T47D (cell line): Measurements from ENCODE around the gene RIPOR2.

Source experiments
- DNase-seq, 2 experiments: peaks; one replicate each; pipeline versions ENCODE4 v3.0.0 to v3.0.0-alpha.2; 2011 to 2012; ENCODE audit warnings: low read depth in 1 of 2, low spot score in 1 of 2
- JUND ChIP-seq: IDR thresholded peaks from 2 replicates; pipeline ENCODE4 v1.6.1; 2012; ENCODE audit warnings: low read depth
- in situ Hi-C: cut with HindIII; loops from 2 replicates; pipeline ENCODE4 v1.10.0; 2016; ENCODE audit warnings: low sequenced_read_pairs, low pct_unique_long_range_greater_than_20kb

Gene RIPOR2

DNA sequence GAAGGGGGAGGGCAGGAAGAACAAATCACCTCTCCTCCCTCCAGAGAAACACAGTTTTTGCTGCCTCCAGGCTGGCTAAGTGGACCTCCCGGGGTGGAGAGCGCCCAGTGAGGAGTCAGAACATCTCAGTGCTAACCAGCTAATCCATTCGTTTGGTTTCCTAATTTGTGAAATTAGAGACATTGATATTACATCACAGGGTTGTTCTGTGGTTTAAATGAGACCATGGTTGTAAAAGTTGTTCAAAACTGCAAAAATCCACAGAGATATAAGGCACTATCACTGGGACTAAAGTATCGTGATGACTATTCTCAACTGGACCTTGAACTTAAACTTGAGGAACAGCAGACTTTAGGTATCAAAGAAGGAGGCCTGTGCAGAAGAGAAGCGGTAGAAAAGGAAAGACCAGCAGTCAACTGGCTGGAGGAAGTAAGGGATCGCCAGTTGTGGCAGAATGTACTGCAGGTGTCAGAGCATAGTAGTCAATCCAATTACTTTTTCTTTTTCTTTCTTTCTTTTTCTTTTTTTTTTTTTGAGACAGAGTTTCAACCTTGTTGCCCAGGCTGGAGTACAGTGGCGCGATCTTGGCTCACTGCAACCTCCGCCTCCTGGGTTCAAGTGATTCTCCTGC lies 33.9 kb downstream of the RIPOR2 start:
- no peak for DNase-seq
- TF ChIP-seq JUND = no peak
- in situ Hi-C loops = no loop called here

- in situ Hi-C loops = no loop called here
- no peak for TF ChIP-seq JUND
- DNase-seq = no peak
These were observed 34.7 kb downstream of the RIPOR2 start for GRCh38 chr6:24900917-24901697.

DNA sequence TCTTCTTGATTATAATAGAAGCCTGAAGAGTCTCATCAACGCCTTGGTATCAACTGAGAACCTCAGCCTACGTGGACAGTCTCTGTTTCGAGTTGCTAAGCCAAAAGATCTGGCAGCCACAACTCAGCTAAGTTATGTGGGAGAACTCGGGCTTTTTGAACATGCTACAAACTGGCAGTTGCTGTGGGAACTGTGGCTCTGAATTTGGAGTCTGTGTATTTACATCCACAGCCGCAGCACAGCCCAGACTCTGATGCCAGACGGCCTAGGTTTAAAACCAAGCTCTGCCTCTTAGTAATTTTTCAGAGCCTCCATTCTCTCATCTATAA lies 35.8 kb downstream of the RIPOR2 start:
- TF ChIP-seq JUND = no peak
- no peak for DNase-seq
- in situ Hi-C loops = no loop called here

DNA sequence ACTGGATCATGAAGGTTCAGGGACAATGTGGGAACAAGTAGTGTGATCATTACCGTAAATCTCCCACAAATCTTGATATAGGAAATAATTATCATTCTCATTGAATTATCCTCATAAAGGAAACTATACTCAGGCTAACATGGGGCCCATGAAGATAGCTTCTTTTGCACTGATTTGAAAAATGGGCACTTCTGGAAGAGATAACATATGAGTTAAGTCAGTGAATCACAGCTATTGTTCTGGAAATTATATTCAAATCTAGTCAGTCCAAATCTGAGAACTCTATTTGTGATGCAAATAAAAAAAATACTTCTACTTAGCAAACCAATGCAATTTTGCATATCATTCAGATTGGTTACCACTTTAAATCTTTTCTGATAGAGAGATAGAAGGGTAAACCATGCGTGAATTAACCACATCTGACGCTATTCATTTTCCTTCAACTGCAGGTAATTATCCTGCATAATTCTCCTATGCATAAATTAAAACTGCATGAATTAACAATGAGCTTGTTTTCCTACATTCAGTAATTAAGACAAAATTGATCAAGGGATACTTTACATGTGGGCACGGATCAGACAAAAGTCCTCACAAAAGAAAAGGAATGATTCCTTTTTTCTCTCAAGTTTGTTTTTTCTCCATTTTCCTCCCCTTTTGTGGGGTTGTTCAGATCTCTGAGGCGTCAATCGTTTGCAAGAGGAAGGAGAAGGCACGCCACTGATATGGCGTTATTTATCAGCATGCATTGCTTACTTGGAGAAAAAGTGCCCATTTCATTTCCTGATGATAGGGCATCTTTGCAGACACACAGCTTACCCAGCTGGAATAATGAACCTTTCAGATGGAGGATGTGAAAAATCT lies 36.4 kb downstream of the RIPOR2 start:
- no peak for TF ChIP-seq JUND
- DNase-seq = no peak
- in situ Hi-C loops = no loop called here

GRCh38 chr6:24898676-24899075 lies 37.1 kb downstream of the RIPOR2 start:
- TF ChIP-seq JUND = no peak
- in situ Hi-C loops = no loop called here
- DNase-seq = no peak

- in situ Hi-C loops = no loop called here
- no peak for TF ChIP-seq JUND
- no peak for DNase-seq
These were observed 38.6 kb downstream of the RIPOR2 start for GRCh38 chr6:24897186-24897585.

DNA sequence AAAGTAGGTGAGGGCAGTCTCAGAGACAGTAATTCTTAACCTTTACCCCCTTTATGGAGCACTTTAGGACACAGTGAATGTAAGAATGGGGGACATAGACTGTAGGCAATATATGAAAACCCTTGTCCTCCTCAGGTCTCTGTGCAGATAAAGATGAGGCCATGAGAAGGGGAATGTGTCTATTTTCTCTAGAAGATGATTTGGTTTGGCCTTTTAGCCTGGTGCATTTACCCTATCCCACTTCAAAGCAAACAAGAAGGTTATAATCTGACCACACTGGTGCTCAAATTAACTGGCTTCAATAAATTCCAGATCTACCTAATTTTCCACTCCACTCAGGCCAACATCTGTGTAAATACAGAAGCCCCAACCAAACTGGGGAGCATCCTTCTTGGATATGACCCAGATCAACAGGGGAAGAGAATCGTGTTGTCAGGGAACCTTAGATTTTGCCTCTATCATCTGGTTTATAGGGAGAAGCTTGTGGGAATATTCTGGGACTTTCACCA lies 42.4 kb downstream of the RIPOR2 start:
- no peak for DNase-seq
- in situ Hi-C loops = no loop called here
- TF ChIP-seq JUND = no peak

DNA sequence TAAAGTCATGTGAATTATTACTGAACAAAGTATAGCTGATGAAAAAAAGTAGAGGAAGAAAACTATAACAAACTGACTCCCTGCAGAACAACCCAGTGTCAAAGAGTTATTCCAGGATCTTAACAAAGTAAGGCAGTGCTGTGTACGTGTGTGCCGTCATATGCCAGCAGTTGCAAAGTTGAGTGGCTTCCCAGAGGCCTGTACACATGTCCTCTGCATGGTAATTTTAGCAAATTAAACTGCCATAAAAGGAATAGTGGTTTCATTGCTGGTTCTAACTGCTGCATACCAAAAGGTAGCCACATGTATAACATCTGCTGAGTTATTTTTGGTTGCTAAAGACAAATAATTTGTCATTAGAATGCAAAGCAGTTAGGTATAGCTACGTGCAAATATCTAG lies 44.8 kb downstream of the RIPOR2 start:
- in situ Hi-C loops = no loop called here
- no peak for DNase-seq
- TF ChIP-seq JUND = no peak

DNA sequence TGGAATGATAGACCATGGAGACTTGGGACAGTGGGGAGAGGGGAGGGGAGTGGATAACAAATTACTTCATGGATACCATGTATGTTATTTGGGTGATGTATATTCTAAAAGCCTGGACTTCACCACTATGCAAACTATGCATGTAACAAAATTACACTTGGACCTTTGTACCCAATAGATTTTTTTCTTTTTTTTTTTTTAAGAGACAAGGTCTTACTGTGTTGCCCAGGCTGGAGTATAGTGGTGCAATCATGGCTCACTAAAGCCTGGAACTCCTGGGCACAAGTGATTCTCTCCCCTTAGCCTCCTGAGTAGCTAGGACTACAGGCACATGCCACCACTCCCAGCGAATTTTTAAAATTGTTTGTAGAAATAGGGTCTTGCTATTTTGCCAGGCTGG lies 45.3 kb downstream of the RIPOR2 start:
- no peak for TF ChIP-seq JUND
- no peak for DNase-seq
- in situ Hi-C loops = no loop called here

DNA sequence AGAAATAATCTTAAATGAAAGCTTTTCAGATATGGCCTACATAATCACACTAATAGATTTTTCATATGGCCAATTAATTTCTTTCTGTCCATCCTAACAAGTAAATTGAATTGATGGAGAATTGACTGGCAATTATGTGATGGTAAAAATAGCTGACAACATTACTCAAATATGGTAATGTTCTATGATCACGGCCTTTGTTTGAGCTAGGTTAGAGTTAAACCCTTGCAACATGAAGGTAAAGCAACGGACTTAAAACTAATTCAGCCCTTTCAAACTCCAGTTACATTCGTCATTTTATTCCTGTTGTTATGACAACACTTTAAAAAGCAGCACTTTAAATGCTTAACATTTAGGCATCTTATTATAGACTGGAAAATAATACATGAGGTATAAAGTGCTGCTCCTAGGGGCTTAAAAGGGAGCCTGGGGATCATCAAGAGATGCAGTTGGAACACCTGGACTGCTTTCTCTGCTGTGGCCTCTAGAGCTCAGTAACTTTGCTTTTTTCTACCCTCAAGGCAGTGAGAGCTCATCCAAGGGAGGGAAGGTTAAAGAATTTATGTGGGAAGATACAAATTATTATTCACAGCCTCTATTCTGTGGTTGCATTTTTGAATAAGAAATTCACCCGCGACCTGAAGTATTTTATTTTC lies 46.9 kb downstream of the RIPOR2 start:
- no peak for DNase-seq
- in situ Hi-C loops = no loop called here
- TF ChIP-seq JUND = no peak

DNA sequence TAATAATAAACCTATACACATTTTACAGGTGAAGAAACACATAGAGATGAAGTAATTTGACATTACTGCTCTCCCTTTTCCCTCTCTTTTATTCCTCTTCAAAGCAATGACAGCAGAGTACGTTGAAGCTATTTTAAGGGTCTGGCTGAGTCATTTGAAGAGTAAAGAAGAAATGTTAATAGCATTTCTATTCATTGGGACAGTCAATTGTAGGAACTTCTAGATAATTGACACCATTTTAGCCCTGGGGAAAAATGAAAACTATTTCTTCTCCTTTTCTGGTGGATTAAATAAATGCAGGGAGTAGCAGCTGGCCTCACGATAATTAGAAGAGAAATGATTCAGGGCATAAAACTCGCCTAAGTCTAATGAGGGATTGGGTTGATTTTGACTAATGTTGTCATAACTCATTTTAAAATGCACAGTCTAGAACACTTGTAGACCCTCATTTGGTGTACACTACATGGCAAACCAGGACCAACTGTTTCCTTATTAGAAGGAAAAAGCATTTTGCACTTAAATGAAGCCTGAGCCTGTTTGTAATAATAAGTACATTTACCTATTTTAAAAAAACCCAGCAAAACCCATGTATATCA lies 48.1 kb downstream of the RIPOR2 start:
- no peak for DNase-seq
- in situ Hi-C loops = no loop called here
- TF ChIP-seq JUND = no peak

GRCh38 chr6:24883618-24884017 lies 52.1 kb downstream of the RIPOR2 start:
- in situ Hi-C loops = no loop called here

More at GRCh38 chr6:24883618-24884017, 52.1 kb downstream of the RIPOR2 start:
- no peak for DNase-seq
- TF ChIP-seq JUND = no peak
